K562 (cell line): ENCODE measurements around the gene NR2F2. TPM values are rescaled to one million over a fixed set of nuclear protein-coding genes. Genes with fewer than 3 reads are reported as not detected.

Source experiments
- DACH1 ChIP-seq: fragments of 450-650 bp; IDR thresholded peaks from 2 replicates; pipeline ENCODE4 v1.6.1; 2018; ENCODE audit not compliant: partially characterized antibody
- GABPB2 ChIP-seq: fragments of 250-450 bp; sonication (Bioruptor Pico); conservative IDR thresholded peaks from 2 replicates; pipeline ENCODE4 v1.5.1; 2021; ENCODE audit warnings: mild to moderate bottlenecking
- L3MBTL2 ChIP-seq: fragments of 450-650 bp; IDR thresholded peaks from 2 replicates; pipeline ENCODE4 v1.6.1; 2016; ENCODE audit warnings: mild to moderate bottlenecking, moderate library complexity
- SPI1 ChIP-seq: IDR thresholded peaks from 2 replicates; pipeline ENCODE4 v1.6.1; 2011; ENCODE audit warnings: low read depth, low read length, control low read depth, borderline replicate concordance
- TGIF2 ChIP-seq: sonication (generic); formaldehyde crosslinking; IDR thresholded peaks from 2 replicates; pipeline ENCODE4 v1.8.1; 2022; ENCODE audit warnings: mild to moderate bottlenecking, missing genetic modification reagents, moderate library complexity
- ZBTB1 ChIP-seq: sonication (generic); formaldehyde crosslinking; IDR thresholded peaks from 2 replicates; pipeline ENCODE4 v1.8.1; 2023; ENCODE audit warnings: missing genetic modification reagents, low read depth, mild to moderate bottlenecking, borderline replicate concordance
- ZNF699 ChIP-seq: fragments of 250-450 bp; sonication (Bioruptor Pico); IDR thresholded peaks from 2 replicates; pipeline ENCODE4 v1.8.0; 2021; ENCODE audit warnings: mild to moderate bottlenecking, moderate library complexity; ENCODE audit not compliant: insufficient replicate concordance
- polyA plus RNA-seq, 8 experiments: library from polyadenylated mRNA; depleted of rRNA in 4 of 8; stranded (reverse) in 5 of 8; unstranded in 3 of 8; fragments of >200 nt; fragmentation: Nextera tagmentation in 2 of 8; fragmentation: Illumina TruSeq in 1 of 8; extraction: Ambion mirVana in 2 of 8; extraction: Trizol in 1 of 8; gene quantifications; 2 replicates each; pipeline versions ENCODE4 v1.2.1 to v1.2.3, GENCODE V29; 2011 to 2014; ENCODE audit warnings: inconsistent platforms in 1 of 8, missing spikeins in 1 of 8
- total RNA-seq, 7 experiments: library from RNA; depleted of rRNA in 6 of 7; stranded (reverse); fragments of >200 nt in 6 of 7; fragmentation: Illumina TruSeq in 2 of 7; extraction: Trizol in 2 of 7; gene quantifications; 2 replicates each; pipeline versions ENCODE4 v1.2.1 to v1.2.3, GENCODE V29; 2011 to 2021; ENCODE audit warnings: low replicate concordance in 1 of 7
- TF ChIP-seq, protein P1 (sequence below): fragments of 200-600 bp; sonication (generic); IDR thresholded peaks from one replicate; pipeline ENCODE4 v1.6.1; 2012; ENCODE audit warnings: mild to moderate bottlenecking, low read depth, low read length, inconsistent platforms
- TF ChIP-seq, protein P2 (sequence below): fragments of 200-800 bp; sonication (Bioruptor generic); IDR thresholded peaks from 2 replicates; pipeline ENCODE4 v1.6.1; 2017; ENCODE audit warnings: missing genetic modification characterization, missing compliant biosample characterization
- TF ChIP-seq, protein P3 (sequence below): sonication (generic); formaldehyde crosslinking; IDR thresholded peaks from 2 replicates; pipeline ENCODE4 v1.8.1; 2023; ENCODE audit warnings: mild to moderate bottlenecking, missing genetic modification reagents, moderate library complexity
- TF ChIP-seq, protein P4 (sequence below): fragments of 250-450 bp; sonication (Bioruptor Pico); IDR thresholded peaks from 2 replicates; pipeline ENCODE4 v1.5.1; 2021; ENCODE audit warnings: mild to moderate bottlenecking

Gene NR2F2
- total and polyA plus RNA-seq, 9 of the 15 experiments (the other 6 are each of a cell fraction or from before 2014, with no cell fraction given) = 6.0 to 51.8 (median 11.1) TPM

DNA sequence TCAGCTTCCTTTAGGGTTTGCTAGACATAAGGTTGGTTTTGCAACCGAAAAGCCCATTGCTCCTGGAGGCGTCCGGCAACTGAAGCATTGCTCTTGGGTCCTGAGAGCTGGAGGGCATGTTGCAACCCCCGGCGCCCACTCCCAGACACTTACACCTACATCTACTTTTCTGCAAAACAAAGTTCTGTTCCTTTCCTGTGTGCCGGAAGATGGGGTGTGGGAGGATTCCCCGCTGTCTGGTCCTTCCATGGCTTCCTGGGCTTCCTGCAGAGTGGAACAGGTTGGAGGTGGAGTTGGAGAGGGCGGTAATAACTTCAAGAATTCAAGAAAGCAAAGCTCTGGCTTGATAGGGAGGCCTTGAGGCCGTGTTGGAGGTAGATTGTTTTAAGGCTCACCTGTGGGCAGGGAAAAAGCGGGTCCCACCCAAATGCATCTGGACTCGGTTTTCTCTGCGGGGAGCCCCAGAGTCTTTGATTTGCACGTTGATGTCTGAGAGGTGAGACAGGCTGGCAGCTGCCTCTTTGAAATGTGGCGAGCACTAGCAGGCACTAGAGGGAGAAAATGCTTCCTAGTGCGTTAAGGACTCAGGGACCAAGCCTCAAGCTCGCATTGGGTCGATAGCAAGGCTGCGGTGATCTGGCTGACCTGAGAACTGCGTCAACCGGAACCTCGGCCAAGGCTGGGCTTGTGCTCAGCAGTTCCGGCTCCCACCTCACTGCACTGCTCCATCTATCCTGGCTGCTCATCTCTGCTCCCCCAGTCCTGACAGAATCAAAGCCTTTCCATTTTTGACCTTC lies 39.5 kb downstream of the NR2F2 start (continued):
- TF ChIP-seq, protein P1, sequence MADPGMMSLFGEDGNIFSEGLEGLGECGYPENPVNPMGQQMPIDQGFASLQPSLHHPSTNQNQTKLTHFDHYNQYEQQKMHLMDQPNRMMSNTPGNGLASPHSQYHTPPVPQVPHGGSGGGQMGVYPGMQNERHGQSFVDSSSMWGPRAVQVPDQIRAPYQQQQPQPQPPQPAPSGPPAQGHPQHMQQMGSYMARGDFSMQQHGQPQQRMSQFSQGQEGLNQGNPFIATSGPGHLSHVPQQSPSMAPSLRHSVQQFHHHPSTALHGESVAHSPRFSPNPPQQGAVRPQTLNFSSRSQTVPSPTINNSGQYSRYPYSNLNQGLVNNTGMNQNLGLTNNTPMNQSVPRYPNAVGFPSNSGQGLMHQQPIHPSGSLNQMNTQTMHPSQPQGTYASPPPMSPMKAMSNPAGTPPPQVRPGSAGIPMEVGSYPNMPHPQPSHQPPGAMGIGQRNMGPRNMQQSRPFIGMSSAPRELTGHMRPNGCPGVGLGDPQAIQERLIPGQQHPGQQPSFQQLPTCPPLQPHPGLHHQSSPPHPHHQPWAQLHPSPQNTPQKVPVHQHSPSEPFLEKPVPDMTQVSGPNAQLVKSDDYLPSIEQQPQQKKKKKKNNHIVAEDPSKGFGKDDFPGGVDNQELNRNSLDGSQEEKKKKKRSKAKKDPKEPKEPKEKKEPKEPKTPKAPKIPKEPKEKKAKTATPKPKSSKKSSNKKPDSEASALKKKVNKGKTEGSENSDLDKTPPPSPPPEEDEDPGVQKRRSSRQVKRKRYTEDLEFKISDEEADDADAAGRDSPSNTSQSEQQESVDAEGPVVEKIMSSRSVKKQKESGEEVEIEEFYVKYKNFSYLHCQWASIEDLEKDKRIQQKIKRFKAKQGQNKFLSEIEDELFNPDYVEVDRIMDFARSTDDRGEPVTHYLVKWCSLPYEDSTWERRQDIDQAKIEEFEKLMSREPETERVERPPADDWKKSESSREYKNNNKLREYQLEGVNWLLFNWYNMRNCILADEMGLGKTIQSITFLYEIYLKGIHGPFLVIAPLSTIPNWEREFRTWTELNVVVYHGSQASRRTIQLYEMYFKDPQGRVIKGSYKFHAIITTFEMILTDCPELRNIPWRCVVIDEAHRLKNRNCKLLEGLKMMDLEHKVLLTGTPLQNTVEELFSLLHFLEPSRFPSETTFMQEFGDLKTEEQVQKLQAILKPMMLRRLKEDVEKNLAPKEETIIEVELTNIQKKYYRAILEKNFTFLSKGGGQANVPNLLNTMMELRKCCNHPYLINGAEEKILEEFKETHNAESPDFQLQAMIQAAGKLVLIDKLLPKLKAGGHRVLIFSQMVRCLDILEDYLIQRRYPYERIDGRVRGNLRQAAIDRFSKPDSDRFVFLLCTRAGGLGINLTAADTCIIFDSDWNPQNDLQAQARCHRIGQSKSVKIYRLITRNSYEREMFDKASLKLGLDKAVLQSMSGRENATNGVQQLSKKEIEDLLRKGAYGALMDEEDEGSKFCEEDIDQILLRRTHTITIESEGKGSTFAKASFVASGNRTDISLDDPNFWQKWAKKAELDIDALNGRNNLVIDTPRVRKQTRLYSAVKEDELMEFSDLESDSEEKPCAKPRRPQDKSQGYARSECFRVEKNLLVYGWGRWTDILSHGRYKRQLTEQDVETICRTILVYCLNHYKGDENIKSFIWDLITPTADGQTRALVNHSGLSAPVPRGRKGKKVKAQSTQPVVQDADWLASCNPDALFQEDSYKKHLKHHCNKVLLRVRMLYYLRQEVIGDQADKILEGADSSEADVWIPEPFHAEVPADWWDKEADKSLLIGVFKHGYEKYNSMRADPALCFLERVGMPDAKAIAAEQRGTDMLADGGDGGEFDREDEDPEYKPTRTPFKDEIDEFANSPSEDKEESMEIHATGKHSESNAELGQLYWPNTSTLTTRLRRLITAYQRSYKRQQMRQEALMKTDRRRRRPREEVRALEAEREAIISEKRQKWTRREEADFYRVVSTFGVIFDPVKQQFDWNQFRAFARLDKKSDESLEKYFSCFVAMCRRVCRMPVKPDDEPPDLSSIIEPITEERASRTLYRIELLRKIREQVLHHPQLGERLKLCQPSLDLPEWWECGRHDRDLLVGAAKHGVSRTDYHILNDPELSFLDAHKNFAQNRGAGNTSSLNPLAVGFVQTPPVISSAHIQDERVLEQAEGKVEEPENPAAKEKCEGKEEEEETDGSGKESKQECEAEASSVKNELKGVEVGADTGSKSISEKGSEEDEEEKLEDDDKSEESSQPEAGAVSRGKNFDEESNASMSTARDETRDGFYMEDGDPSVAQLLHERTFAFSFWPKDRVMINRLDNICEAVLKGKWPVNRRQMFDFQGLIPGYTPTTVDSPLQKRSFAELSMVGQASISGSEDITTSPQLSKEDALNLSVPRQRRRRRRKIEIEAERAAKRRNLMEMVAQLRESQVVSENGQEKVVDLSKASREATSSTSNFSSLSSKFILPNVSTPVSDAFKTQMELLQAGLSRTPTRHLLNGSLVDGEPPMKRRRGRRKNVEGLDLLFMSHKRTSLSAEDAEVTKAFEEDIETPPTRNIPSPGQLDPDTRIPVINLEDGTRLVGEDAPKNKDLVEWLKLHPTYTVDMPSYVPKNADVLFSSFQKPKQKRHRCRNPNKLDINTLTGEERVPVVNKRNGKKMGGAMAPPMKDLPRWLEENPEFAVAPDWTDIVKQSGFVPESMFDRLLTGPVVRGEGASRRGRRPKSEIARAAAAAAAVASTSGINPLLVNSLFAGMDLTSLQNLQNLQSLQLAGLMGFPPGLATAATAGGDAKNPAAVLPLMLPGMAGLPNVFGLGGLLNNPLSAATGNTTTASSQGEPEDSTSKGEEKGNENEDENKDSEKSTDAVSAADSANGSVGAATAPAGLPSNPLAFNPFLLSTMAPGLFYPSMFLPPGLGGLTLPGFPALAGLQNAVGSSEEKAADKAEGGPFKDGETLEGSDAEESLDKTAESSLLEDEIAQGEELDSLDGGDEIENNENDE = no peak
- TF ChIP-seq, protein P2, sequence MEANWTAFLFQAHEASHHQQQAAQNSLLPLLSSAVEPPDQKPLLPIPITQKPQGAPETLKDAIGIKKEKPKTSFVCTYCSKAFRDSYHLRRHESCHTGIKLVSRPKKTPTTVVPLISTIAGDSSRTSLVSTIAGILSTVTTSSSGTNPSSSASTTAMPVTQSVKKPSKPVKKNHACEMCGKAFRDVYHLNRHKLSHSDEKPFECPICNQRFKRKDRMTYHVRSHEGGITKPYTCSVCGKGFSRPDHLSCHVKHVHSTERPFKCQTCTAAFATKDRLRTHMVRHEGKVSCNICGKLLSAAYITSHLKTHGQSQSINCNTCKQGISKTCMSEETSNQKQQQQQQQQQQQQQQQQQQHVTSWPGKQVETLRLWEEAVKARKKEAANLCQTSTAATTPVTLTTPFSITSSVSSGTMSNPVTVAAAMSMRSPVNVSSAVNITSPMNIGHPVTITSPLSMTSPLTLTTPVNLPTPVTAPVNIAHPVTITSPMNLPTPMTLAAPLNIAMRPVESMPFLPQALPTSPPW (CRISPR knock-in tag) = no peak
- TF ChIP-seq L3MBTL2 = no peak
- TF ChIP-seq GABPB2 (CRISPR knock-in tag) = no peak
- no peak for TF ChIP-seq ZBTB1 (CRISPR knock-in tag)
- TF ChIP-seq ZNF699 (CRISPR knock-in tag) = no peak
- no peak for TF ChIP-seq SPI1
- no peak for TF ChIP-seq DACH1
- TF ChIP-seq, protein P3, sequence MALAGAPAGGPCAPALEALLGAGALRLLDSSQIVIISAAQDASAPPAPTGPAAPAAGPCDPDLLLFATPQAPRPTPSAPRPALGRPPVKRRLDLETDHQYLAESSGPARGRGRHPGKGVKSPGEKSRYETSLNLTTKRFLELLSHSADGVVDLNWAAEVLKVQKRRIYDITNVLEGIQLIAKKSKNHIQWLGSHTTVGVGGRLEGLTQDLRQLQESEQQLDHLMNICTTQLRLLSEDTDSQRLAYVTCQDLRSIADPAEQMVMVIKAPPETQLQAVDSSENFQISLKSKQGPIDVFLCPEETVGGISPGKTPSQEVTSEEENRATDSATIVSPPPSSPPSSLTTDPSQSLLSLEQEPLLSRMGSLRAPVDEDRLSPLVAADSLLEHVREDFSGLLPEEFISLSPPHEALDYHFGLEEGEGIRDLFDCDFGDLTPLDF (CRISPR knock-in tag) = no peak
- TF ChIP-seq, protein P4, sequence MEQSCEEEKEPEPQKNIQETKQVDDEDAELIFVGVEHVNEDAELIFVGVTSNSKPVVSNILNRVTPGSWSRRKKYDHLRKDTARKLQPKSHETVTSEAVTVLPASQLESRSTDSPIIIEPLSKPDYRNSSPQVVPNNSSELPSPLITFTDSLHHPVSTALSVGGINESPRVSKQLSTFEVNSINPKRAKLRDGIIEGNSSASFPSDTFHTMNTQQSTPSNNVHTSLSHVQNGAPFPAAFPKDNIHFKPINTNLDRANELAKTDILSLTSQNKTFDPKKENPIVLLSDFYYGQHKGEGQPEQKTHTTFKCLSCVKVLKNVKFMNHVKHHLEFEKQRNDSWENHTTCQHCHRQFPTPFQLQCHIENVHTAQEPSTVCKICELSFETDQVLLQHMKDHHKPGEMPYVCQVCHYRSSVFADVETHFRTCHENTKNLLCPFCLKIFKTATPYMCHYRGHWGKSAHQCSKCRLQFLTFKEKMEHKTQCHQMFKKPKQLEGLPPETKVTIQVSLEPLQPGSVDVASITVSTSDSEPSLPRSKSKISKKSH (CRISPR knock-in tag) = no peak
- TF ChIP-seq TGIF2 (CRISPR knock-in tag) = no peak
